Upper lobe of left lung (tissue), 6 donors: ENCODE data around the gene IL22. TPM values are rescaled to one million over a fixed set of nuclear protein-coding genes. Genes with fewer than 3 reads are reported as not detected.

Experiments used
- ATAC-seq, 2 donors: fragments of 200-7000 bp; cut with Tn5 transposase; one replicate each; pipeline ENCODE4 v1.9.1; 2022; ENCODE audit warnings: mild to moderate bottlenecking in 2 of 2, moderate library complexity in 2 of 2; ENCODE audit not compliant: low FRiP score in 2 of 2
- DNase-seq, 2 donors: peaks; one replicate each; pipeline ENCODE4 v3.0.0-alpha.2; 2019 to 2020
- H3K27ac ChIP-seq, 4 donors: fragments of 200-600 bp; sonication (generic); one replicate each; pipeline ENCODE4 v1.5.1; 2016 to 2019
- H3K27me3 ChIP-seq, 4 donors: fragments of 200-600 bp; sonication (generic); one replicate each; pipeline ENCODE4 v1.5.1; 2017 to 2019
- H3K36me3 ChIP-seq, 4 donors: fragments of 200-600 bp; sonication (generic); one replicate each; pipeline ENCODE4 v1.5.1; 2016 to 2019
- H3K4me1 ChIP-seq, 4 donors: fragments of 200-600 bp; sonication (generic); one replicate each; pipeline ENCODE4 v1.5.1; 2018 to 2019
- H3K4me3 ChIP-seq, 4 donors: fragments of 200-600 bp; sonication (generic); one replicate each; pipeline ENCODE4 v1.5.1; 2017 to 2019; ENCODE audit warnings: mild to moderate bottlenecking in 2 of 4, moderate library complexity in 1 of 4
- H3K9me3 ChIP-seq, 4 donors: fragments of 200-600 bp; sonication (generic); one replicate each; pipeline ENCODE4 v1.5.1; 2018 to 2019
- EP300 ChIP-seq, 4 donors: sonication (generic); formaldehyde crosslinking; IDR thresholded peaks; one replicate each; pipeline ENCODE4 v1.5.1; 2017; ENCODE audit warnings: antibody characterized with exemption in 4 of 4, control low read depth in 2 of 4
- POLR2A ChIP-seq, 4 donors: fragments of 450-650 bp; IDR thresholded peaks; one replicate each; pipeline ENCODE4 v1.5.1; 2016 to 2017; ENCODE audit warnings: antibody characterized with exemption in 4 of 4, mild to moderate bottlenecking in 2 of 4
- POLR2AphosphoS5 ChIP-seq, 2 donors: sonication (generic); formaldehyde crosslinking; IDR thresholded peaks; one replicate each; pipeline ENCODE4 v1.5.1; 2017; ENCODE audit warnings: antibody characterized with exemption in 2 of 2
- WGBS, 2 donors: methylation state at CpG; one replicate each; pipeline ENCODE4 v1.1.5; 2017 to 2018; 5-methylcytosine and 5-hydroxymethylcytosine counted together
- total RNA-seq, 6 donors: library from RNA; depleted of rRNA in 4 of 6; stranded (reverse); fragments of >200 nt in 4 of 6; gene quantifications; one replicate each; pipeline versions ENCODE4 v1.1.0 to v1.2.1, GENCODE V29; 2016 to 2021
- TF ChIP-seq, protein P1 (sequence below), 6 experiments: fragments of 450-650 bp in 4 of 6; fragments of 200-600 bp in 2 of 6; sonication (generic) in 2 of 6; IDR thresholded peaks; one replicate each; pipeline ENCODE4 v1.5.1; 2016 to 2019; ENCODE audit warnings: antibody characterized with exemption in 6 of 6
- donor health status: DM: no; HTN: no; CAD: no; lungs with moderate emphysema.
- donor health status: DM: no; HTN: yes; CAD: no; lungs with severe emphysema.

Gene IL22
- total RNA-seq, 6 donors from 2014 or later = not detected

DNA sequence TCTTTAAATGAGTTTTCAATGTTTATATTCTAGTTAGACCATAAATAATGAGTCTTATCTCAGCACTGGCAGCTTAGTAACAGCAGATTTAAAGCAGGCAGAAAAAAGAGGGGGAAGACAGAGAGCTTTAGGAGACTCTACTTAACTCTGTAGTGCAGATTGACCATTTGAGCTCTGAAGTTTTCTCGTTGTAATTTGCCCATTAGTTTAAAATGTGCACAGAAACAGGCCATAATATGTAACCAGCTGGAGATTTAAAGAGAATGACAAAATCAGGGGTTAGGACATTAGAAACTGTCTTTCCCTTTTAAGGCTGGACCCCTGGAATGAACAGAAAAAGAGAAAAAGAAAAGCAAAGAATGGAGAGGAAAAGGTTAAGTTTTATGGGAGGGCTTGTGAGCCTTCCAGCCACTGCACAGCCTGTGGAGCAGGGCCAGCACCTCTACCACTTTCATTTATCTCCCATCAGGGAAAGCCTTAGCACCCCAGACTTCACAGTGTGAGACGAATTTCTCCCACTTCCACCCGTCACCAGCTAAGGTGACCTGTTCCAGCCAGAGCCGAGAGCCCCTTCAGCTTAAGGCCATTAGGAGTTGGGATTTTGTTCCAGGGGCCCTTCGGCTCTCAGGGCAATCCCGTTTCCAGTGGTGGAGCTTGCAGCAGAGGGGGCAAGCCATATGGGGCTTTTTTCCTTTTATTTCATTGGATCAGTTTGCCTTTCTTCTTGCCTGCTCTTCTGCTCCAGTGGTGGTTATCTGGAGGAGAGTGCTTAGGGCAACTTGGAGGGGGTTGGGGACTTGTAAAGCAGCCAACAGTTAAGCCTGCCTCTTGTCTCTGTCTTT, 8.0 kb downstream of the IL22 start:
- WGBS, 2 donors = 26 to 42% methylated on average over 6 of the region's 6 CpGs
- Histone ChIP-seq H3K4me1 (peaks cover 0 to 6% (median 2%) of the 10 kb centered on the region in 4 donors), H3K4me3 (peak overlapping the region in 2 of 4 donors; percentile 1 to 2), H3K9me3 (no peaks in the 10 kb centered on the region), H3K36me3 (no peaks in the 10 kb centered on the region), H3K27ac (no peak overlapping the region), H3K27me3 (no peaks in the 10 kb centered on the region)
- TF ChIP-seq, protein P1, sequence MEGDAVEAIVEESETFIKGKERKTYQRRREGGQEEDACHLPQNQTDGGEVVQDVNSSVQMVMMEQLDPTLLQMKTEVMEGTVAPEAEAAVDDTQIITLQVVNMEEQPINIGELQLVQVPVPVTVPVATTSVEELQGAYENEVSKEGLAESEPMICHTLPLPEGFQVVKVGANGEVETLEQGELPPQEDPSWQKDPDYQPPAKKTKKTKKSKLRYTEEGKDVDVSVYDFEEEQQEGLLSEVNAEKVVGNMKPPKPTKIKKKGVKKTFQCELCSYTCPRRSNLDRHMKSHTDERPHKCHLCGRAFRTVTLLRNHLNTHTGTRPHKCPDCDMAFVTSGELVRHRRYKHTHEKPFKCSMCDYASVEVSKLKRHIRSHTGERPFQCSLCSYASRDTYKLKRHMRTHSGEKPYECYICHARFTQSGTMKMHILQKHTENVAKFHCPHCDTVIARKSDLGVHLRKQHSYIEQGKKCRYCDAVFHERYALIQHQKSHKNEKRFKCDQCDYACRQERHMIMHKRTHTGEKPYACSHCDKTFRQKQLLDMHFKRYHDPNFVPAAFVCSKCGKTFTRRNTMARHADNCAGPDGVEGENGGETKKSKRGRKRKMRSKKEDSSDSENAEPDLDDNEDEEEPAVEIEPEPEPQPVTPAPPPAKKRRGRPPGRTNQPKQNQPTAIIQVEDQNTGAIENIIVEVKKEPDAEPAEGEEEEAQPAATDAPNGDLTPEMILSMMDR (IDR thresholded peaks at IDR 0.05) = no peak
- TF ChIP-seq POLR2A (IDR thresholded peaks at IDR 0.05) (no peak), EP300 (IDR thresholded peaks at IDR 0.05) (no peak), POLR2AphosphoS5 (IDR thresholded peaks at IDR 0.05) (no peak)
- DNase-seq (no peak), ATAC-seq (peak in 1 of 2 donors; percentile 36)

DNA sequence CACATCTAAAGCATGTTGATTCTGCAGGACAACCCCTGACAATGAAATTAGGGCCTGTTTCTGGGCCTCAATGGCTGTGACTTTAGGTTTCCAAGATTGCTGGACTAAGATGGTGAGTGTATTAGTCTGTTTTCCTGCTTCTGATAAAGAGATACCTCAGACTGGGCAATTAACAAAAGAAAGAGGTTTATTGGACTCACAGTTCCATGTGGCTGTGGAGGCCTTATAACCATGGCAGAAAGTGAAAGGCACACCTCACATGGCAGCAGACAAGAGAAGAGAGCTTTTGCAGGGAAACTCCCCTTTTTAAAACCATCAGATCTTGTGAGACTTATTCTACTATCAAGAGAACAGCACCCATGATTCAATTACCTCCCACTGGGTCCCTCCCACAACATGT, 10.6 kb downstream of the IL22 start:
- peaks cover 0 to 6% (median 2%) of the 10 kb centered on the region in 4 donors for H3K4me1 ChIP-seq
- ATAC-seq = no peak
- H3K27ac ChIP-seq = no peak overlapping the region
- no peaks in the 10 kb centered on the region for H3K27me3 ChIP-seq
- DNase-seq = no peak
- H3K4me3 ChIP-seq = no peak overlapping the region
- H3K9me3 ChIP-seq = no peaks in the 10 kb centered on the region
- TF ChIP-seq, protein P1 (IDR thresholded peaks at IDR 0.05) = no peak
- TF ChIP-seq POLR2AphosphoS5 (IDR thresholded peaks at IDR 0.05) (no peak), EP300 (IDR thresholded peaks at IDR 0.05) (no peak), POLR2A (IDR thresholded peaks at IDR 0.05) (no peak)
- H3K36me3 ChIP-seq = no peaks in the 10 kb centered on the region

DNA sequence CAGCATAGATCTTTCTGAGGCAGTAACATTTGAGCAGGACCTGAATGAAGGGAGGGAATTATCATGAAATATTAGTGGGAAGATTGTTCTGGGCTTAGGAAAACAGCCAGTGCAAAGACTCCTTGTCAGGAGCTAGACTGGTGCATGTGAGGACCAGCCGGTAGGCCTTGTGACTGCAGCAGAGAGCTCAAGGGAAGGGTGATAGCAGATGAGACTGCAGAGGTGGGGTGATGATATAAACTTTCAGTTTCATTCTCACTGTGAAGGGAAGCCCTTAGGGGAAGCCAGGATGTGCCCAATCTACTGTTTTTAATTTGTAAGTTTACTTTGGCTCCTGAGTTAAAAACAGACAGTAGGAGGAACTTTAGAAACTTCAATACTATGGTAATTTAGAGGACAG, 12.4 kb downstream of the IL22 start:
- no peak overlapping the region for H3K4me3 ChIP-seq
- DNase-seq (peak in 1 of 2 donors; percentile 22), ATAC-seq (peak in 1 of 2 donors; percentile 78)
- WGBS, 2 donors = 19 to 31% methylated on average over 1 of the region's 1 CpG
- H3K27ac ChIP-seq = peak overlapping the region in 2 of 4 donors; percentile 1 to 19
- TF ChIP-seq POLR2AphosphoS5 (IDR thresholded peaks at IDR 0.05) = no peak
- TF ChIP-seq POLR2A (IDR thresholded peaks at IDR 0.05) = no peak
- TF ChIP-seq, protein P1 (IDR thresholded peaks at IDR 0.05) = no peak
- no peak for TF ChIP-seq EP300 (IDR thresholded peaks at IDR 0.05)
- H3K36me3 ChIP-seq = no peaks in the 10 kb centered on the region
- peaks cover 0 to 10% (median 5%) of the 10 kb centered on the region in 4 donors for H3K4me1 ChIP-seq
- H3K9me3 ChIP-seq = no peaks in the 10 kb centered on the region
- H3K27me3 ChIP-seq = no peaks in the 10 kb centered on the region

DNA sequence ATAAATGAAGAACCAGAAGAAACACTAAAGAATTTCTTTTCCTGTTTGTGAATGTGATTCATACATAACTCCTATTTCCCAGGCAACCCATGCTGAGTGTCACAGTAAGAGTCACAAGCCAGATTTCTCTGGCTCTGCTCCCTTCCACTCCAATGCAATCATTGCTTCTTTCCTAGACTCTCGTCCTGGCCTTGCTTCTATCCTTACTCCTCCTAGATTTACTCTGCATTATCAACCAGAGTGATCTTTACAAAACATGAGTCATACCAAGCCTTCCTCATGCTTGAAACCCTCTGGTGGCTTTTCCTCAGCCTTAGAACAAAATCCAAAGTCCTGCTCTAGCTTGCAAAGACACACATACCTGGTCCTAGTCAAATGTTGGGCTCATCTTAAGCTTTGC, 13.3 kb downstream of the IL22 start:
- no peaks in the 10 kb centered on the region for H3K36me3 ChIP-seq
- no peak overlapping the region for H3K27ac ChIP-seq
- no peaks in the 10 kb centered on the region for H3K9me3 ChIP-seq
- DNase-seq = no peak
- 65% methylated on average over 1 of the region's 1 CpG for WGBS, 2 donors
- H3K4me1 ChIP-seq = peaks cover 0 to 10% (median 5%) of the 10 kb centered on the region in 4 donors
- TF ChIP-seq POLR2AphosphoS5 (IDR thresholded peaks at IDR 0.05) = no peak
- TF ChIP-seq, protein P1 (IDR thresholded peaks at IDR 0.05) = no peak
- no peaks in the 10 kb centered on the region for H3K27me3 ChIP-seq
- ATAC-seq = peak in 1 of 2 donors; percentile 77
- H3K4me3 ChIP-seq = no peak overlapping the region
